H9 (cell line): Measurements from ENCODE around the gene NSD1. TPM values are rescaled to one million over a fixed set of nuclear protein-coding genes. Genes with fewer than 3 reads are reported as not detected.
A peak's percentile ranks its signal among the peaks of the same experiment; 100 is the strongest.

Source experiments
- DNase-seq: peaks from one replicate; pipeline ENCODE4 v3.0.0-alpha.2; 2017
- H2AFZ ChIP-seq: one replicate; pipeline ENCODE4 v1.6.1; 2013; ENCODE audit warnings: mild to moderate bottlenecking, low read length, control low read depth, moderate library complexity
- H2AK5ac ChIP-seq: 2 replicates; pipeline ENCODE4 v1.6.1; 2013; ENCODE audit warnings: low read length, control low read depth, mixed read lengths; ENCODE audit not compliant: insufficient read length
- H2BK120ac ChIP-seq: one replicate; pipeline ENCODE4 v1.6.1; 2013; ENCODE audit warnings: low read depth, mild to moderate bottlenecking, low read length, control low read depth, inconsistent platforms; ENCODE audit not compliant: poor library complexity, severe bottlenecking
- H2BK12ac ChIP-seq: 2 replicates; pipeline ENCODE4 v1.6.1; 2013; ENCODE audit warnings: low read length, control low read depth, mixed read lengths, low read depth; ENCODE audit not compliant: insufficient read length
- H2BK15ac ChIP-seq: 2 replicates; pipeline ENCODE4 v1.6.1; 2013; ENCODE audit warnings: low read depth, low read length, control low read depth
- H2BK20ac ChIP-seq: one replicate; pipeline ENCODE4 v1.6.1; 2013; ENCODE audit warnings: low read depth, mild to moderate bottlenecking, low read length, control low read depth, inconsistent platforms; ENCODE audit not compliant: poor library complexity, severe bottlenecking
- H2BK5ac ChIP-seq: 2 replicates; pipeline ENCODE4 v1.6.1; 2013; ENCODE audit warnings: low read length, control low read depth, mixed read lengths; ENCODE audit not compliant: insufficient read length
- H3K14ac ChIP-seq: 2 replicates; pipeline ENCODE4 v1.6.1; 2013; ENCODE audit warnings: low read length, control low read depth; ENCODE audit not compliant: insufficient read depth
- H3K18ac ChIP-seq: 2 replicates; pipeline ENCODE4 v1.6.1; 2013; ENCODE audit warnings: low read depth, mild to moderate bottlenecking, mixed read lengths, low read length, control low read depth; ENCODE audit not compliant: insufficient read length
- H3K23ac ChIP-seq: 2 replicates; pipeline ENCODE4 v1.6.1; 2013; ENCODE audit warnings: low read length, control low read depth, mixed read lengths, low read depth; ENCODE audit not compliant: insufficient read length
- H3K23me2 ChIP-seq: 2 replicates; pipeline ENCODE4 v1.6.1; 2013; ENCODE audit warnings: low read depth, mild to moderate bottlenecking, mixed read lengths, low read length, control low read depth; ENCODE audit not compliant: insufficient read length, poor library complexity, severe bottlenecking
- H3K27ac ChIP-seq: 2 replicates; pipeline ENCODE4 v1.5.1; 2013; ENCODE audit warnings: low read length, control low read depth, mixed read lengths, low read depth; ENCODE audit not compliant: insufficient read length
- H3K27me3 ChIP-seq: 2 replicates; pipeline ENCODE4 v1.6.1; 2013; ENCODE audit warnings: low read length, control low read depth, inconsistent platforms; ENCODE audit not compliant: insufficient read depth
- H3K4ac ChIP-seq: 2 replicates; pipeline ENCODE4 v1.6.1; 2013; ENCODE audit warnings: low read depth, mild to moderate bottlenecking, control low read depth, inconsistent platforms, low read length, moderate library complexity
- H3K4me1 ChIP-seq: 2 replicates; pipeline ENCODE4 v1.6.1; 2013; ENCODE audit warnings: low read length, control low read depth, inconsistent platforms; ENCODE audit not compliant: insufficient read depth
- H3K4me2 ChIP-seq: 2 replicates; pipeline ENCODE4 v1.6.1; 2013; ENCODE audit warnings: low read length, control low read depth, mixed read lengths; ENCODE audit not compliant: insufficient read length, insufficient read depth
- H3K56ac ChIP-seq: 2 replicates; pipeline ENCODE4 v1.6.1; 2013; ENCODE audit warnings: low read depth, mild to moderate bottlenecking, mixed read lengths, low read length, control low read depth; ENCODE audit not compliant: insufficient read length
- H3K79me1 ChIP-seq: 2 replicates; pipeline ENCODE4 v1.6.1; 2013; ENCODE audit warnings: low read depth, mild to moderate bottlenecking, moderate library complexity, low read length, control low read depth, inconsistent platforms; ENCODE audit not compliant: insufficient read depth, poor library complexity, severe bottlenecking
- H3K79me2 ChIP-seq: 2 replicates; pipeline ENCODE4 v1.6.1; 2013; ENCODE audit warnings: low read length, control low read depth, inconsistent platforms; ENCODE audit not compliant: insufficient read depth
- H3K9ac ChIP-seq: 2 replicates; pipeline ENCODE4 v1.6.1; 2013; ENCODE audit warnings: low read length, control low read depth, mixed read lengths; ENCODE audit not compliant: insufficient read length; ENCODE audit errors: extremely low read depth
- H3K9me3 ChIP-seq: one replicate; pipeline ENCODE4 v1.6.1; 2013; ENCODE audit warnings: low read depth, low read length, inconsistent platforms; ENCODE audit not compliant: control insufficient read depth
- H3T11ph ChIP-seq: one replicate; pipeline ENCODE4 v1.6.1; 2013; ENCODE audit warnings: mild to moderate bottlenecking, low read length, control low read depth, inconsistent platforms
- H4K20me1 ChIP-seq: one replicate; pipeline ENCODE4 v1.6.1; 2013; ENCODE audit not compliant: control insufficient read depth, insufficient read length, insufficient read depth
- H4K5ac ChIP-seq: 2 replicates; pipeline ENCODE4 v1.6.1; 2013; ENCODE audit warnings: low read depth, mild to moderate bottlenecking, mixed read lengths, low read length, control low read depth; ENCODE audit not compliant: insufficient read length
- H4K8ac ChIP-seq: replicated peaks from 2 replicates; pipeline ENCODE4 v1.6.1; 2013; ENCODE audit warnings: low read length, control low read depth, mixed read lengths, low read depth; ENCODE audit not compliant: insufficient read length
- H4K91ac ChIP-seq: 2 replicates; pipeline ENCODE4 v1.6.1; 2013; ENCODE audit warnings: low read depth, mild to moderate bottlenecking, moderate library complexity, mixed read lengths, low read length, control low read depth; ENCODE audit not compliant: insufficient read length
- H3K27ac Mint-ChIP-seq, 3 experiments: 2 replicates in 2 of 3; 3 replicates in 1 of 3; pipeline ENCODE4 v1.8.0; 2020 to 2021; ENCODE audit warnings: mixed read lengths in 3 of 3, mild to moderate bottlenecking in 1 of 3, moderate library complexity in 1 of 3
- H3K27me3 Mint-ChIP-seq: 2 replicates; pipeline ENCODE4 v1.8.0; 2021; ENCODE audit warnings: low read depth, mild to moderate bottlenecking, moderate library complexity, mixed read lengths
- H3K36me3 Mint-ChIP-seq, 3 experiments: 2 replicates in 2 of 3; 3 replicates in 1 of 3; pipeline ENCODE4 v1.8.0; 2020 to 2021; ENCODE audit warnings: low read depth in 3 of 3, mixed read lengths in 3 of 3; ENCODE audit not compliant: insufficient read depth in 1 of 3
- H3K4me1 Mint-ChIP-seq, 2 experiments: 2 replicates each; pipeline ENCODE4 v1.8.0; 2020; ENCODE audit warnings: mixed read lengths in 2 of 2
- H3K4me3 Mint-ChIP-seq, 2 experiments: 2 replicates in 1 of 2; 3 replicates in 1 of 2; pipeline ENCODE4 v1.8.0; 2020 to 2021; ENCODE audit warnings: mild to moderate bottlenecking in 2 of 2, mixed read lengths in 2 of 2, moderate library complexity in 1 of 2
- H3K9me3 Mint-ChIP-seq, 2 experiments: 2 replicates in 1 of 2; 3 replicates in 1 of 2; pipeline ENCODE4 v1.8.0; 2020; ENCODE audit warnings: mild to moderate bottlenecking in 2 of 2, mixed read lengths in 2 of 2, moderate library complexity in 1 of 2
- WGBS: extraction: QIAGEN DNeasy Blood & Tissue Kit; methylation state at CpG from one replicate; pipeline ENCODE4 v1.1.7; 2013; ENCODE audit warnings: missing lambda C conversion rate, low lambda C conversion rate, mixed read lengths; ENCODE audit not compliant: insufficient read length; ENCODE audit errors: extremely low coverage; 5-methylcytosine and 5-hydroxymethylcytosine counted together
- total RNA-seq: library from RNA; stranded (reverse); gene quantifications from 2 replicates; pipeline ENCODE4 v1.2.1, GENCODE V29; 2021
- TF ChIP-seq, protein P1 (sequence below): fragments of 200-600 bp; sonication (generic); conservative IDR thresholded peaks from 3 replicates; pipeline ENCODE4 v1.8.0; 2021; ENCODE audit warnings: antibody characterized with exemption, mild to moderate bottlenecking

The NSD1 gene
- total RNA-seq, 1 experiment from 2014 or later, result 213 TPM

DNA sequence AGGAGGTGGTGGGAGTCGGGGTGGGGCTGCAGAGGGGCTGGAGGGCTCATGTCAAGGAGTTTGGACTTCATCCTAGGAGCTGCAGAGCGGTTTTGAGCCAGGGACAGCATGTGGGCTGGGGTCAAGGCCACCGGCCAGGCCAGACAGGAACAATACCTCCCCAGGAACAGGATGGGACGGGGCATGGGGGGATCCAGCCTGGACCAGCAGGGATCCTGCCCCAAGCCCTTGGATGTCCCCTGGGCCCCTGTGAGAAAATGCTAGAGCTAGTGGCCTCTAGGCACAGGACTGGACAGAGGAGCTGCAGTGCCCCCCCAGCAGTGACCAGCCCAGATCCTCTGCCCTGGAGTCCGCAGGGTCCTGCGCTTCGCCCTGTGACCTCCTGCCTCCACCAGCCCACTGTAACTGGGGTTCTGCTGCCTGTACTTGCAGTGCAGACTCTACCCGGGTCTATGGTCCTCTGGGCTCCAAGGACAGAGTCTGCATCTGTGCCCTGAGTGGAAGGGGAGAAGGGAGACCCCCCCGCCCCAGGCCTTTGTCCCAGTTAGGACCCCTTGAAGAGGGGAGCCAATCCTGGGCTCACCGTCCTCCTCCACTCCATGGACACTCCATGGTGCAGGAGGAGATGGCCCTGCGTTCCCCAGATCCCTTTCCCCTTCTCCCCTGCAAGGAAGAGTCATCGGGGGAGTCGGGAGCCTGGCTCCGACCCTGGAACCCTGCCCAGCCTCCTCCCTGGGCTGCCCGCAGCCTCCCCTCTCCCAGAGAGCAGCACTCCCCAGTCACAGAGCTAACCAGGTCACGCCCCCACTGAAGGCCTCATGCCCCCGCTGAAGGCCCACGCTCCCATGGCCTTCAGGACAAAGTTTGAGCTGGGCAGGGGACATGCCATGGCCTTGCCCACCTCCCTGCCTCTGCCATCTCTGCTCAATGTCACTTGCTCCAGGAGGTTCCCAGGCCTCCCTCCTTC lies 181.1 kb downstream of the NSD1 start:
- no peak overlapping the region for H3K18ac ChIP-seq
- H2BK12ac ChIP-seq, result no peak overlapping the region
- peak overlapping the region in 2 of 3 experiments; percentile 22 to 61; a peak in 1 of 7 replicates for H3K27ac Mint-ChIP-seq
- no peaks in the 10 kb centered on the region for H3K79me1 ChIP-seq
- no CpG with 5 or more reads among the region's 18 CpGs for WGBS
- no peak overlapping the region for H3K4me3 Mint-ChIP-seq
- H2BK120ac ChIP-seq, result no peak overlapping the region
- no peak overlapping the region for H2BK20ac ChIP-seq
- H3K27me3 ChIP-seq, result no peaks in the 10 kb centered on the region
- no peak overlapping the region for H4K5ac ChIP-seq
- H3K23ac ChIP-seq, result no peak overlapping the region
- H4K8ac ChIP-seq, result no peak overlapping the region
- H2AFZ ChIP-seq, result no peak overlapping the region
- H3T11ph ChIP-seq, result no peak overlapping the region
- no peak overlapping the region for H3K4me2 ChIP-seq
- H3K23me2 ChIP-seq, result peaks cover 14% of the 10 kb centered on the region
- no peak overlapping the region for H3K27ac ChIP-seq
- H3K4me1 ChIP-seq, result no peaks in the 10 kb centered on the region
- no peaks in the 10 kb centered on the region for H4K20me1 ChIP-seq
- H3K79me2 ChIP-seq, result no peaks in the 10 kb centered on the region
- H3K14ac ChIP-seq, result no peak overlapping the region
- H3K9me3 ChIP-seq, result no peaks in the 10 kb centered on the region
- H3K27me3 Mint-ChIP-seq, result no peaks in the 10 kb centered on the region; the same call in 1 of the 2 replicates
- H3K36me3 Mint-ChIP-seq, result peaks cover 3 to 6% (median 5%) of the 10 kb centered on the region in 3 experiments; a peak in 4 of 7 replicates
- no peak for DNase-seq
- H4K91ac ChIP-seq, result no peak overlapping the region
- no peak overlapping the region for H2BK15ac ChIP-seq
- no peak overlapping the region for H2AK5ac ChIP-seq
- H3K4ac ChIP-seq, result no peak overlapping the region
- H3K9me3 Mint-ChIP-seq, result no peaks in the 10 kb centered on the region; a peak in 1 of 5 replicates
- H3K9ac ChIP-seq, result no peak overlapping the region
- TF ChIP-seq, protein P1, sequence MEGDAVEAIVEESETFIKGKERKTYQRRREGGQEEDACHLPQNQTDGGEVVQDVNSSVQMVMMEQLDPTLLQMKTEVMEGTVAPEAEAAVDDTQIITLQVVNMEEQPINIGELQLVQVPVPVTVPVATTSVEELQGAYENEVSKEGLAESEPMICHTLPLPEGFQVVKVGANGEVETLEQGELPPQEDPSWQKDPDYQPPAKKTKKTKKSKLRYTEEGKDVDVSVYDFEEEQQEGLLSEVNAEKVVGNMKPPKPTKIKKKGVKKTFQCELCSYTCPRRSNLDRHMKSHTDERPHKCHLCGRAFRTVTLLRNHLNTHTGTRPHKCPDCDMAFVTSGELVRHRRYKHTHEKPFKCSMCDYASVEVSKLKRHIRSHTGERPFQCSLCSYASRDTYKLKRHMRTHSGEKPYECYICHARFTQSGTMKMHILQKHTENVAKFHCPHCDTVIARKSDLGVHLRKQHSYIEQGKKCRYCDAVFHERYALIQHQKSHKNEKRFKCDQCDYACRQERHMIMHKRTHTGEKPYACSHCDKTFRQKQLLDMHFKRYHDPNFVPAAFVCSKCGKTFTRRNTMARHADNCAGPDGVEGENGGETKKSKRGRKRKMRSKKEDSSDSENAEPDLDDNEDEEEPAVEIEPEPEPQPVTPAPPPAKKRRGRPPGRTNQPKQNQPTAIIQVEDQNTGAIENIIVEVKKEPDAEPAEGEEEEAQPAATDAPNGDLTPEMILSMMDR, result no peak
- no peak overlapping the region for H3K56ac ChIP-seq
- H2BK5ac ChIP-seq, result no peak overlapping the region
- H3K4me1 Mint-ChIP-seq, result peaks cover 17 to 27% of the 10 kb centered on the region in 2 experiments
